Erythroblast (primary cell): ENCODE data around the gene TRMO.
"Not testable (repeated sequence)": the region's sequence is repeated elsewhere in the genome, so short reads cannot be mapped to it uniquely, and the experiment has no call there.

Experiments used
- GATA1 ChIP-seq: IDR thresholded peaks from 2 replicates; pipeline ENCODE4 v1.6.1; 2011; ENCODE audit warnings: low read depth, mild to moderate bottlenecking, control low read depth, low read length, moderate library complexity
- POLR2A ChIP-seq: IDR thresholded peaks from 2 replicates; pipeline ENCODE4 v1.6.1; 2011; ENCODE audit warnings: mild to moderate bottlenecking, low read length

DNA sequence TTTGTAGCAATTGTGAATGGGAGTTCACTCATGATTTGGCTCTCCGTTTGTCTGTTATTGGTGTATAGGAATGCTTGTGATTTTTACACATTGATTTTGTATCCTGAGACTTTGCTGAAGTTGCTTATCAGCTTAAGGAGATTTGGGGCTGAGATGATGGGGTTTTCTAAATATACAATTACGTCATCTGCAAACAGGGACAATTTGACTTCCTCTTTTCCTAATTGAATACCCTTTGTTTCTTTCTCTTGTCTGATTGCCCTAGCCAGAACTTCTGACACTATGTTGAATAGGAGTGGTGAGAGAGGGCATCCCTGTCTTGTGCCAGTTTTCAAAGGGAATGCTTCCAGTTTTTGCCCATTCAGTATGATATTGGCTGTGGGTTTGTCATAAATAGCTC is 24.8 kb upstream of the TRMO start:
- TF ChIP-seq POLR2A, GATA1: not testable (repeated sequence)
